PFSK-1 (cell line): ENCODE results near the gene TCF3.

Source experiments
- FOXP2 ChIP-seq: optimal IDR thresholded peaks from 2 replicates; pipeline ENCODE3; 2011; ENCODE audit warnings: borderline replicate concordance, control low read depth, inconsistent platforms; ENCODE audit not compliant: insufficient read depth; ENCODE audit errors: extremely low read length, extremely low read depth
- POLR2AphosphoS5 ChIP-seq: IDR thresholded peaks from 2 replicates; pipeline ENCODE4 v1.6.1; 2012; ENCODE audit warnings: low read depth, mild to moderate bottlenecking, control low read depth, low read length, moderate library complexity
- REST ChIP-seq, 2 experiments: IDR thresholded peaks; 2 replicates each; pipeline versions ENCODE4 v1.6.1 to v1.8.0; 2011 to 2012; ENCODE audit warnings: low read depth in 2 of 2, low read length in 2 of 2, control low read depth in 1 of 2, inconsistent platforms in 1 of 2, mild to moderate bottlenecking in 1 of 2, moderate library complexity in 1 of 2; ENCODE audit not compliant: insufficient read depth in 1 of 2
- SIN3A ChIP-seq: IDR thresholded peaks from 2 replicates; pipeline ENCODE4 v1.6.1; 2012; ENCODE audit warnings: mild to moderate bottlenecking, low read length, moderate library complexity, borderline replicate concordance; ENCODE audit not compliant: insufficient read depth
- TAF1 ChIP-seq: IDR thresholded peaks from 2 replicates; pipeline ENCODE4 v1.6.1; 2012; ENCODE audit warnings: low read length, control low read depth, borderline replicate concordance; ENCODE audit not compliant: insufficient read depth

The TCF3 gene

GRCh38 chr19:1651568-1652291, 685 bp downstream of the TCF3 start:
- TF ChIP-seq REST (IDR thresholded peaks at IDR 0.05; ENCODE audit: insufficient read depth in 1 of 2, low read depth in 2 of 2, low read length in 2 of 2) (no peak), FOXP2 (no peak), POLR2AphosphoS5 (no peak), TAF1 (no peak), SIN3A (no peak)

GRCh38 chr19:1650650-1651567, 1.5 kb downstream of the TCF3 start:
- TF ChIP-seq SIN3A (no peak), TAF1 (no peak), FOXP2 (no peak), REST (IDR thresholded peaks at IDR 0.05; ENCODE audit: insufficient read depth in 1 of 2, low read depth in 2 of 2, low read length in 2 of 2) (no peak), POLR2AphosphoS5 (no peak)

GRCh38 chr19:1649706-1650649, 2.4 kb downstream of the TCF3 start:
- no peak for TF ChIP-seq REST (IDR thresholded peaks at IDR 0.05; ENCODE audit: insufficient read depth in 1 of 2, low read depth in 2 of 2, low read length in 2 of 2)
- TF ChIP-seq SIN3A, result no peak
- TF ChIP-seq FOXP2, result no peak
- no peak for TF ChIP-seq POLR2AphosphoS5
- TF ChIP-seq TAF1, result no peak

GRCh38 chr19:1648920-1649541, 3.4 kb downstream of the TCF3 start:
- no peak for TF ChIP-seq TAF1
- no peak for TF ChIP-seq SIN3A
- TF ChIP-seq FOXP2, result no peak
- TF ChIP-seq POLR2AphosphoS5, result no peak
- TF ChIP-seq REST (IDR thresholded peaks at IDR 0.05; ENCODE audit: insufficient read depth in 1 of 2, low read depth in 2 of 2, low read length in 2 of 2), result no peak
